AG09319 (cell line): Measurements from ENCODE around the gene CNTN2.

Source experiments
- DNase-seq: peaks from one replicate; pipeline ENCODE4 v3.0.0-alpha.2; 2010; ENCODE audit warnings: low read depth; ENCODE audit errors: extremely low read depth
- TF ChIP-seq, protein P1 (sequence below): IDR thresholded peaks from 2 replicates; pipeline ENCODE4 v1.5.1; 2011; ENCODE audit warnings: low read depth, mild to moderate bottlenecking, inconsistent platforms, low read length, moderate library complexity

The CNTN2 gene

GRCh38 chr1:205042911-205043806 is at the start of gene CNTN2:
CNTN2 (plus strand) TSS chr1:205043212; CDS start chr1:205053186, 9,974 bp downstream.
- DNase-seq = no peak
- TF ChIP-seq, protein P1, sequence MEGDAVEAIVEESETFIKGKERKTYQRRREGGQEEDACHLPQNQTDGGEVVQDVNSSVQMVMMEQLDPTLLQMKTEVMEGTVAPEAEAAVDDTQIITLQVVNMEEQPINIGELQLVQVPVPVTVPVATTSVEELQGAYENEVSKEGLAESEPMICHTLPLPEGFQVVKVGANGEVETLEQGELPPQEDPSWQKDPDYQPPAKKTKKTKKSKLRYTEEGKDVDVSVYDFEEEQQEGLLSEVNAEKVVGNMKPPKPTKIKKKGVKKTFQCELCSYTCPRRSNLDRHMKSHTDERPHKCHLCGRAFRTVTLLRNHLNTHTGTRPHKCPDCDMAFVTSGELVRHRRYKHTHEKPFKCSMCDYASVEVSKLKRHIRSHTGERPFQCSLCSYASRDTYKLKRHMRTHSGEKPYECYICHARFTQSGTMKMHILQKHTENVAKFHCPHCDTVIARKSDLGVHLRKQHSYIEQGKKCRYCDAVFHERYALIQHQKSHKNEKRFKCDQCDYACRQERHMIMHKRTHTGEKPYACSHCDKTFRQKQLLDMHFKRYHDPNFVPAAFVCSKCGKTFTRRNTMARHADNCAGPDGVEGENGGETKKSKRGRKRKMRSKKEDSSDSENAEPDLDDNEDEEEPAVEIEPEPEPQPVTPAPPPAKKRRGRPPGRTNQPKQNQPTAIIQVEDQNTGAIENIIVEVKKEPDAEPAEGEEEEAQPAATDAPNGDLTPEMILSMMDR = no peak

DNA sequence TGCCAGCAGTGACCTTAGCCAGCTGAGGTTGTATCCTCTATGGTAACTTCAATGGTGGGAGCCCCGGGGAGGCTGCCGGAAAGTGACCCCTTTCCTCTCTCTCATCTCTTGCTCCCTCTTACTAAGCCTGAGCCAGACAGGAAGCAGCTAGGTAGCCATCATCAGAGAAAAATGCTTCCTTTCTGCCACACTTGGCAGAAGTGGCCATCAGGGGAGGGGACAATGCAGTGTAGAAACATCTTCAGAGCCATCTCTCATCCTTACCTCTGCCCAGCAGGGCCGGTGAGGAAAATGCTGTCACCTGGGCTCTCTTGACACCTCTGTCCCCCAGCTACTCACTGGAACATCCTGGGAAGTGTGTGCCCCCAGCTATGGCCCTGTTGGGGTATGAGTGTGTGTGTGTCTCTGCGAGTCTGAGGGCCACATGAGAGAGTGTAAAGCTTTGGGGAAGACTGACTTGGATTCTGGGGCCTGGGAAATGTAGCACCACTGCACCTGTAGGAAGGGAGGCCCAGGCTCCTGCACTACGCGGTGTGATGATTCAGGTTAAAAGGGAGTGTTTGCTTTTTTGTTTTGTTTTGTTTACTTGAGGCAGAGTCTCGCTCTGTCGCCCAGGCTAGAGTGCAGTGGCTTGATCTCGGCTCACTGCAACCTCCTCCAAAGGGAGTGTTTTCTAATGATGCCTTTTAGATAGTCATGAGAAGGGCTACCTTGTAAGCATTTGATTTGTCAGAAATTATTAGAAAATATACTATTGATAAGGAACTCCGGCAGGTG is 48.7 kb upstream of the CNTN2 start:
- no peak for DNase-seq
- TF ChIP-seq, protein P1 = no peak

DNA sequence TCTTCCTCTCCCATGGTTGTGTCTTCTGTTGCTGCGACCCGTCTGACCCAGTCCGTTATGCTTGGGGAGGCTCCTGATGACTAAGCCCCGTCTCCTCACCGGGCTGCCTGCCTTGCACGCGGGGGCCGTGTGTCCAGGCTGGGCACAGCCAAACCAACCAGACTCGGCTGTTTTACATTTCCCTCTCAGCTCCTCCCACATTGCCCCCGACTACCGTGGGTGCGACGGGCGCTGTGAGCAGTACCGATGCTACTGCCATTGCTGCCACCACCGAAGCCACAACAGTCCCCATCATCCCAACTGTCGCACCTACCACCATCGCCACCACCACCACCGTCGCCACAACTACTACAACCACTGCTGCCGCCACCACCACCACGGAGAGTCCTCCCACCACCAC is 46.0 kb upstream of the CNTN2 start:
- TF ChIP-seq, protein P1 = no peak
- no peak for DNase-seq

GRCh38 chr1:204997591-204998355 is 45.2 kb upstream of the CNTN2 start:
- TF ChIP-seq, protein P1 = no peak

DNA sequence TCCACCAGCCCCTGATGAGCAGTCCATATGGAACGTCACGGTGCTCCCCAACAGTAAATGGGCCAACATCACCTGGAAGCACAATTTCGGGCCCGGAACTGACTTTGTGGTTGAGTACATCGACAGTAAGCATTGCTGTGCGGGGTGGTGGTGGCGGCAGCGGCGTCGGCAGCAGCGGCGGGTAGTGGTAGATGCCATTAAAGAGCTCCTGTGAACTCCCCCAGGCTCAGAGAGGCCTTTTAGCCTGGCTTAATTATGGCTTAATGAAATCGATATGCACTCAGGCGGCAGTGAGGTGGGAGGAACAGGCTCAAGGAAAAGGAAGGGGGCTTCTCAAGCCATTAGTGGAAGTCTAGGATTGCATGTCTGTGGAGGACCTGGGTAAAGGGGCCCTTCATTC is 41.9 kb upstream of the CNTN2 start:
- no peak for DNase-seq
- TF ChIP-seq, protein P1 = no peak

More at GRCh38 chr1:204997591-204998355, 45.2 kb upstream of the CNTN2 start:
- no peak for DNase-seq

DNA sequence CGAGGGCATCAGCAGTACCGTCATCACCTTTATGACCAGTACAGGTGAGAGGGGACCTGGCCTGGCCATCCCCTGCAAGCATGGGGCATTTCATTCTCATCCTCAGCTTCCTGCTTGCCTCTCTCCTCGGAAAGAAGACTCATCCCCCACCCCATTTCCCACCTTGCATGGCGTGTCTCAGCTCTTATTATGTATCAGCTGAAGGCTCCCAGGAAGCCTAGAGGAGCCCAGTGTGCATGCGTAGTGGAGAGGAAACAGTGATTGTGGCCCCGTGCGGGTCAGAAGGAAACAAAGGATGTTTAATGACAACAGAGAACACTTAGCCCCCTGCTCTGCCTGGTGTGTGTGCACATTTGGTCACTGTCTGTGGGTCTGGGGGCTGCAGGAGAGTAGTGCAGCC is 40.3 kb upstream of the CNTN2 start:
- TF ChIP-seq, protein P1 = no peak
- no peak for DNase-seq
